Fibroblast of skin of right quadriceps (primary cell): Measurements from ENCODE around the gene PALLD.
"Not testable (repeated sequence)": the region's sequence is repeated elsewhere in the genome, so short reads cannot be mapped to it uniquely, and the experiment has no call there.

Experiments used
- DNase-seq: peaks from one replicate; pipeline ENCODE4 v3.0.0-alpha.2; 2013

The PALLD gene

GRCh38 chr4:168802222-168802621 lies 305.4 kb downstream of the PALLD start:
- no peak for DNase-seq

GRCh38 chr4:168803052-168803451 lies 306.2 kb downstream of the PALLD start:
- not testable (repeated sequence) for DNase-seq

GRCh38 chr4:168803732-168804131 lies 306.9 kb downstream of the PALLD start:
- peak; percentile 90 for DNase-seq

GRCh38 chr4:168804146-168804545 lies 307.3 kb downstream of the PALLD start:
- no peak for DNase-seq

- peak; percentile 27 for DNase-seq
Observed at GRCh38 chr4:168805341-168805740, 308.5 kb downstream of the PALLD start.

- DNase-seq, result not testable (repeated sequence)
Observed at GRCh38 chr4:168806247-168806646, 309.4 kb downstream of the PALLD start.

GRCh38 chr4:168811207-168811606 lies 314.4 kb downstream of the PALLD start:
- no peak for DNase-seq

- peak; percentile 91 for DNase-seq
Observed at GRCh38 chr4:168811786-168812651, 315.2 kb downstream of the PALLD start.

GRCh38 chr4:168812806-168813205 lies 316.0 kb downstream of the PALLD start:
- DNase-seq, result peak; percentile 75

- no peak for DNase-seq
Observed at GRCh38 chr4:168813890-168814289, 317.0 kb downstream of the PALLD start.

GRCh38 chr4:168815379-168816345 lies 318.8 kb downstream of the PALLD start:
- peak; percentile 71 for DNase-seq

GRCh38 chr4:168817370-168817769 lies 320.5 kb downstream of the PALLD start:
- DNase-seq, result no peak

GRCh38 chr4:168822481-168822880 lies 325.6 kb downstream of the PALLD start:
- DNase-seq, result no peak

- peak; percentile 59 for DNase-seq
Observed at GRCh38 chr4:168825975-168826374, 329.1 kb downstream of the PALLD start.

GRCh38 chr4:168826620-168827019 lies 329.8 kb downstream of the PALLD start:
- no peak for DNase-seq

GRCh38 chr4:168830777-168831512 lies 334.1 kb downstream of the PALLD start:
- DNase-seq, result peak; percentile 45

GRCh38 chr4:168831585-168831918 lies 334.7 kb downstream of the PALLD start:
- DNase-seq, result no peak

- peak; percentile 86 for DNase-seq
Observed at GRCh38 chr4:168831919-168832762, 335.3 kb downstream of the PALLD start.

GRCh38 chr4:168832763-168833575 lies 336.1 kb downstream of the PALLD start:
- no peak for DNase-seq

GRCh38 chr4:168833881-168834280 lies 337.0 kb downstream of the PALLD start:
- DNase-seq, result no peak

- no peak for DNase-seq
Observed at GRCh38 chr4:168835880-168836454, 339.1 kb downstream of the PALLD start.
